Measurements from ENCODE around the gene KCNAB2. TPM values are rescaled to one million over a fixed set of nuclear protein-coding genes. Genes with fewer than 3 reads are reported as not detected.

Gene KCNAB2
- total RNA-seq, 1 experiment from 2014 or later: 4.7 TPM

DNA sequence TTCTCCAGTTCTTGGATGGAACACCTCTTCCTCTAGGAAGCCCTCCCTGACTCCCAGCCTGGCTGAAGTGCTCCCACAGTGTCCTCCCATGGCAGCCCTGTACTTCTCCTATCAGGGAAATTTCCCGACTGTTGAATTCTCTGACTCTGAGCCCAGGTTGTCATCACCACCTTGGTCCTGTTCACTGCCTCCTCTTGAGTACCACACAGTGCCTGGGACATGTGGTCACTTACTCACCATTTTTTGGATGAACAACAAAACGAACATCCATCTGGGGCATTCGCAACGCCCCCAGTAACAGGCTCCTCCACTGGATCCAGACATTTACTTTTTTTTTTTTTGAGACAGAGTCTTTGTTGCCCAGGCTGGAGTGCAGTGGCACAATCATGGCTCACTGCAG, 97.0 kb downstream of the KCNAB2 start:
- intact Hi-C loops (cut with micrococcal nuclease; ENCODE audit: unreplicated experiment): no loop called here
- DNase-seq: no peak
- TF ChIP-seq, protein P1, sequence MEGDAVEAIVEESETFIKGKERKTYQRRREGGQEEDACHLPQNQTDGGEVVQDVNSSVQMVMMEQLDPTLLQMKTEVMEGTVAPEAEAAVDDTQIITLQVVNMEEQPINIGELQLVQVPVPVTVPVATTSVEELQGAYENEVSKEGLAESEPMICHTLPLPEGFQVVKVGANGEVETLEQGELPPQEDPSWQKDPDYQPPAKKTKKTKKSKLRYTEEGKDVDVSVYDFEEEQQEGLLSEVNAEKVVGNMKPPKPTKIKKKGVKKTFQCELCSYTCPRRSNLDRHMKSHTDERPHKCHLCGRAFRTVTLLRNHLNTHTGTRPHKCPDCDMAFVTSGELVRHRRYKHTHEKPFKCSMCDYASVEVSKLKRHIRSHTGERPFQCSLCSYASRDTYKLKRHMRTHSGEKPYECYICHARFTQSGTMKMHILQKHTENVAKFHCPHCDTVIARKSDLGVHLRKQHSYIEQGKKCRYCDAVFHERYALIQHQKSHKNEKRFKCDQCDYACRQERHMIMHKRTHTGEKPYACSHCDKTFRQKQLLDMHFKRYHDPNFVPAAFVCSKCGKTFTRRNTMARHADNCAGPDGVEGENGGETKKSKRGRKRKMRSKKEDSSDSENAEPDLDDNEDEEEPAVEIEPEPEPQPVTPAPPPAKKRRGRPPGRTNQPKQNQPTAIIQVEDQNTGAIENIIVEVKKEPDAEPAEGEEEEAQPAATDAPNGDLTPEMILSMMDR (IDR thresholded peaks at IDR 0.05; ENCODE audit: unreplicated experiment): no peak
- peaks cover 7% of the 10 kb centered on the region for H3K4me1 Mint-ChIP-seq (ENCODE audit: low read depth, unreplicated experiment)
- no TSS peak for BruUV-seq (replicated peaks)
- CTCF ChIA-PET: no interaction called here
- H3K27ac Mint-ChIP-seq (ENCODE audit: unreplicated experiment): no peak overlapping the region
- H3K36me3 Mint-ChIP-seq (ENCODE audit: insufficient read depth, unreplicated experiment): no peaks in the 10 kb centered on the region
- no peaks in the 10 kb centered on the region for H3K9me3 Mint-ChIP-seq (ENCODE audit: low read depth, unreplicated experiment)
- H3K4me3 Mint-ChIP-seq (ENCODE audit: low read depth, unreplicated experiment): no peak overlapping the region
- H3K27me3 Mint-ChIP-seq (ENCODE audit: unreplicated experiment): peaks cover 40% of the 10 kb centered on the region

- Mint-ChIP-seq H3K27me3 (ENCODE audit: unreplicated experiment) (peaks cover 34% of the 10 kb centered on the region), H3K9me3 (ENCODE audit: low read depth, unreplicated experiment) (no peaks in the 10 kb centered on the region), H3K27ac (ENCODE audit: unreplicated experiment) (no peak overlapping the region), H3K4me3 (ENCODE audit: low read depth, unreplicated experiment) (no peak overlapping the region), H3K4me1 (ENCODE audit: low read depth, unreplicated experiment) (peaks cover 7% of the 10 kb centered on the region), H3K36me3 (ENCODE audit: insufficient read depth, unreplicated experiment) (no peaks in the 10 kb centered on the region)
- intact Hi-C loops (cut with micrococcal nuclease; ENCODE audit: unreplicated experiment): no loop called here
- CTCF ChIA-PET: no interaction called here
- DNase-seq: no peak
- TF ChIP-seq, protein P1 (IDR thresholded peaks at IDR 0.05; ENCODE audit: unreplicated experiment): no peak
- BruUV-seq (replicated peaks): no TSS peak
Measured at GRCh38 chr1:6143395-6143794, 97.7 kb downstream of the KCNAB2 start.

DNA sequence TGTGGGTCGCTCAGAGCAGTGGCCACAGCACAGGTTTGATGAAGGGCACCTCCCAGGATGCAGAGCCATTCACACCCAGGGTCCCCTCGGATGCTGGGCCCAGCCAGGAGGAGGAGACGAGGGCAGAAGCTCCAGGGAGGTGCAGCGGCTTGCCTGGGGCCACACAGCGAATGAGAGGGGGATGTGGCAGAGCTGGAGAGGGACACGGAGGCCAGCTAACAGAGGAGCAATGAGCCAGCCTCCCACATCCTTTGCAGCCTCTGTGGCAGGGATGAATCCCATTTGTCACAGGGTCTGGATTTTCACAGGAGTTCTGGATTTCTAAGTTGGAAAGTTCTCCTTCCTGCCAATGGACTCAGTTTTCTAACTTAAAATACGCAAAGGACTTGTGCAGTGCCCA, 98.5 kb downstream of the KCNAB2 start:
- Mint-ChIP-seq H3K36me3 (ENCODE audit: insufficient read depth, unreplicated experiment) (no peaks in the 10 kb centered on the region), H3K27me3 (ENCODE audit: unreplicated experiment) (peaks cover 26% of the 10 kb centered on the region), H3K4me3 (ENCODE audit: low read depth, unreplicated experiment) (no peak overlapping the region), H3K27ac (ENCODE audit: unreplicated experiment) (no peak overlapping the region), H3K9me3 (ENCODE audit: low read depth, unreplicated experiment) (no peaks in the 10 kb centered on the region), H3K4me1 (ENCODE audit: low read depth, unreplicated experiment) (peaks cover 7% of the 10 kb centered on the region)
- TF ChIP-seq, protein P1 (IDR thresholded peaks at IDR 0.05; ENCODE audit: unreplicated experiment): no peak
- no peak for DNase-seq
- CTCF ChIA-PET: no interaction called here
- BruUV-seq (replicated peaks): no TSS peak
- intact Hi-C loops (cut with micrococcal nuclease; ENCODE audit: unreplicated experiment): no loop called here

GRCh38 chr1:6144647-6145395, 99.1 kb downstream of the KCNAB2 start:
- Mint-ChIP-seq H3K9me3 (ENCODE audit: low read depth, unreplicated experiment) (no peaks in the 10 kb centered on the region), H3K27me3 (ENCODE audit: unreplicated experiment) (peaks cover 25% of the 10 kb centered on the region), H3K36me3 (ENCODE audit: insufficient read depth, unreplicated experiment) (no peaks in the 10 kb centered on the region), H3K27ac (ENCODE audit: unreplicated experiment) (no peak overlapping the region), H3K4me1 (ENCODE audit: low read depth, unreplicated experiment) (peaks cover 7% of the 10 kb centered on the region), H3K4me3 (ENCODE audit: low read depth, unreplicated experiment) (no peak overlapping the region)
- no TSS peak for BruUV-seq (replicated peaks)
- CTCF ChIA-PET: no interaction called here
- intact Hi-C loops (cut with micrococcal nuclease; ENCODE audit: unreplicated experiment): no loop called here
- TF ChIP-seq, protein P1 (IDR thresholded peaks at IDR 0.05; ENCODE audit: unreplicated experiment): no peak
- DNase-seq: no peak
